Activated T-helper 1 cell treated with Interleukin-2 at 50 U/mL for 16 hours (primary cell): ENCODE results near the gene FMN1.

Experiments
- DNase-seq: peaks from one replicate; pipeline ENCODE4 v3.0.0-alpha.2; 2020; ENCODE audit warnings: low read depth

Gene FMN1

DNA sequence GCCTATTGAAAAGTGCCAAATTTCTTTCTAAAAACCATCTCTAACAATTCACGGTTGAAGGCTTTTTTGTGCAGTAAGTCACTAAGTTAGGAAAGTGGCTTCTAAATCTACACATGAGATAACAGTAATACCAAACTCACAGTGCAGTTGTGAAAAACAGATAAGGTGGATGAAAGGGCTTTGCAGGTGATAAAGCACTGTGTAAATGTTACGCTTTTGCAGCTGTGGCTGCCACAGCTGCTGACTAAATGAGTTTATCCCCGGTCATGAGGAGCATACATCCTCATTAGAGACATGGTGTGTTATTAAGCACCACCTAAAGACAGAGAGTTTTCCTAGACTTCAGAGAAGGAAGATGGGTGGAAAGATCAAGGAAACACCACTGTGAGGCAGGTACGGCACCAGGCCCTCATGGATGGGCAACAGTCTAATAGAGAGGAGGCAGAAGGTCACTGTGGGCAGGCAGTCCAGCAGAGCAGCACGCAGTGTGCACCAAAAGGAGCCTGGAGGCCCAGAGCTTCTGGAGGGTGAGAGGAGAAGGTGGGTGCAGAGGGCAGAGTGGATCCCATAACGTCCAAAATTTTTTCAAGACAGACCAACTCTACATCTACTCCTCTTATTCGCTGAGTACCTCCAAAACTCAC lies 68.5 kb downstream of the FMN1 start:
- DNase-seq: no peak

DNA sequence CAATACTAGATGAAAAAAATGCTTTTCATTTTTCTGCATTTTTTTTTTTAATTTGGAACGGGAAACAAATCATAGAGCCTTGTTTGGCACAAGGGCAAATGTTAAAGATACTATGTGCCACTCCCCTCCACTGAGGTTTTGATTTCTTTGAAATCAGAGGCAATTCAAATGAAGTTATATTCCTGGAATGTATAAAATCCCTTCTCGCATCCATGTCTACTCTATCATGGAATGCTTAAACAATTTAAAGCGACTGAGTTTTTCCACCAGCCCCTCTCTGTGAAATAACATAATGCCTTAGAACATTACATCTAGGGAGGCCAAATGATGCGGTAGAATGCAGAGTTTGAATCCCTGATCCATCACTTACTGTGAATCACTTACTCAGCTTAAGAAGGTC lies 69.7 kb downstream of the FMN1 start:
- no peak for DNase-seq

DNA sequence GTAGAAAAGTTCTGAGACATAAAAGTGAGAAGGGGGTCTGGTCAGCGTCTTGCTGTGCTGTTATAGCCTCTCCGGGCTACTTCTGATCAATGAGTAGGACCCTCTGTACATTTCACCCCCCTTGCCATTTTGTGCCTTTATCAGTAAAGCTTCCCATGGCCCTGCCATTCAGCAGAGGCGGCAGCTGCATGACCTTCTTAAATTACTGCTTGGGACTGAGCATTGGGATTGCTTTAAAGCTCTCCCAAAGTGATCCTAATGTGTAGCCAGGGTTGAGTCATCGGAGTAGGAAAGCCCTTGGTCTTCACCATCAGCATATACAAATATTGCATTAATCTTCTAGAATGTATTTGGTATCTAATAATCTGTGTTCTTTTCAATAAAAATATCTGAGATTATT lies 70.2 kb downstream of the FMN1 start:
- DNase-seq: no peak

DNA sequence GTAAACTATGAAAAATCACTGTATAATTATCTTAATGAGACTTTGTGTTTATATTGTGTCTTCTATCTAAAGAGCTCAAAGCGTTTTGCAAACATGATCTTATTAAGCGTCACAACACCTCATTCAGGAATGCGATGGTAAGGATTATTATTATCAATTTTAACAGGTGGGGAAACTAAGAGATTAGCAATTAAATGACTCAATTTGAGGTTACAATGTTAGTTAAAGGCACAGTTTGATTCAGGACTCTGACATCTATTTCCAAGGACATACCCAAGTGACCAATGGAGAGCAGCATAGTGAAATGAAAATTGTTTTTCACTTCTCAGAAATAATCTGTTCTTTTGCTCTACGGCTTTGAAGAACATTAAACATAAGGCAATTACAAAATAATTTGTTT lies 74.6 kb downstream of the FMN1 start:
- DNase-seq: no peak

DNA sequence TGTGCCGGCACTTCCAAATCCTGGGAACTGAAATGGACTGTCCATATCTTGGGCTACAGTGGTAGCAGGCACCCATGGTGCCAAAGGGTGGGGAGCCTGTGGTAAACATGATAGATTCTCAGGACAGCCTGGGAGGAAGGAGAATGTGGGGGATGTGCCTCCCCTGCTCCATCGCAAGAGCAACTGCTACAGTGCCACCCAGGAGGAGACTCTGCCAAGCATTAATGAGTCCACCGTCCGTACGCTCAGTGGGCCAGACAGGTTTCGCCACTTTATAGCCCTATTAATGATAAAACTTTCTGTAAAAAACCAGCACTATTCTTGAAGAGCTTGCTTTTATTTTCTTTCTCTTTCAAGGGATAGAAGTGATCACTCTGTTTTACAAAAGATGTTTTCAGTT lies 75.2 kb downstream of the FMN1 start:
- DNase-seq: no peak

DNA sequence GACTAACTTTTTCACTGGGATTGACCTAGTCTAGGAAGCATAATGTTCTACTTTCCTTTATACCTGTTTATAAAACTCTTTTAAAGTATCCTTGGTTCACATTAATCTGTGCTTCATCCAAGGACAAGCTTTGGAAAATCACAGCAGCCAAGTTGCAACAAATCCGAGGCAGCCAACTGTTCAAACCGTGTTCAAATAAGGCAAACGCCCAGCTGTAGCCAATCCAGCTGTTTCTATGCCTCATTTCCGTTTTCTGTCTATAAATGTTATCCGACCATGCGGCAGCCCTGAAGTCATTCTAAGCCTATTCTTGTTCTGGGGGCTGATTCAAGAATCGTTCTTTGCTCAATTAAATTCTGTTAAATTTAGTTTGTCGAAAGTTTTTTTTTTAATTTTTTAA lies 78.3 kb downstream of the FMN1 start:
- no peak for DNase-seq

DNA sequence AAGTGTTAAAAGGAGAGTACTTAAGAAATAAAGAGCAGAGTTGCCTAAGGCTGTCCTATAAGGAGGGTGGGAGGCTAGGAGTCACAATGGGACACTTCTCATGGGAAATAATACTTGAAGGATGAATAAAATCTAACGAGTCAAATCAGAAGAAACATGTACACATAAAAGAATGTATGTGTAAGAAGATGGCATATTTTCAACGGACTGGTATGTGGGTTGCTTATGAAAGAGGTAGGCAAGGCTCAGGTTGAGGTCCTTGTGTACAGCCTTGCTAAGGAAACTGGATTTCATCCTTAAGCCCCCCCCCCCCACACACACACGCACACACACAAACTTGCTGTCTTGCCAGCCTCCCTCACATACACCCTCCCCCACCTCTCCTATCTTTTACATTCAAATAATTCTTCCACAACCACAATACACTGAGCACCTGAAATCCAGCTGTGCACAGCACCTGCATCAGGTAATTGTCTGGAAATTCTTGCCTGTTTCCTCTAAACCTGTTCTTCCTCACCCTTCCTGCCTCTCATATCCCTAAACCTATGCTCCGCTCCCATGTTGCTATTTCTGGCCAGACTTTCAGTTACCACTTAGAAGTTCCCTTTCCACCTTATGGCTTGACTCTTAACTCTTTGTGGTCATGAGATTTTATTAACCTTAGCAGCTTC lies 79.2 kb downstream of the FMN1 start:
- no peak for DNase-seq

DNA sequence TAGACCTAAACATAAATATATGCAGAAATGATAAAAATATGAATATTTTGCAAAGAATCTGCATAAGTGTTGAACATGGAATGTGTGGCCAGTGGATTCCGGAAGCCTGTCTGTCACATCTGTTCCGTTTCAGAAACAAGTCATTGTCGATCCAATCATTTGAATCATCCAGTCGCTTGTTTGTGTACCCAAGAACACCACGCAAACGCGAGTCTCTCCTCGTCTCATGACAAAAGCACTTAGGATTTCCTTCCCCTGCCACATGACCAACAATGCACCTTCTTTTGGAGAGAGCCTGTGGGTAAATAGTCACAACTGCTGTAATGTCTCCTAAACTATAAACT lies 80.2 kb downstream of the FMN1 start:
- no peak for DNase-seq

DNA sequence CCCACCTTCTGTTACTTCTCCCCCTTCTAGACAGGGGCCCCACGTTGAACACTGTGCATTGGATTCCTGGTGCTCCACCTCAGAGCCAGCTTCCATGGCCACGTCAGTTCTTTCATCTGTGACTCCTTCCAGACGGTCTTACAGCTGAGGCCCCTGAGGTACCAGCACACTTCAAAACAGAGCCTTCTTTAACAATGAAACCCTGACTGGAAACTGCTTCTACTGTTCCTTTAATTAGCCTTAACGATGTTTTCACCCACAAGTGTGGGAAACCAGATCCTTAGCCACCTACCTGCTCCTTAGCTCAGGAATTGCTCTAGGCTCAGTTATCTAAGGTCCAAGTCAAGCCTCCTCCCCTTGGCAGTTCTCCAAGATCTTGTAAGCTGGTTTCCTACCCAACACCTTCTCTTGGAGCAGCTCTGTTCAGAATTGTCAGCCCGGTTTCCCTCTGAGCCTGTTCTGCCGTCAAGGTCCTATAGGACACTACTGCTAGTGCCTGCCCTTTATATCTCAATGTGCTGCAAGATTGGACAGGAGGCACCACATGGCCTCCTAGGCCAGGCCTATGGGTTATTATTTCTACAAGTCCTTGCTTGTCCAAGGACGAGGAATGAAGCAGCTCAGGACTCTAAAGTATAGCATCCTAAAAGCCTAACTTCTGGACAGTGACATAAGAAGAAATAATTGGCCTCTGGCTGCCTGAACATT lies 80.7 kb downstream of the FMN1 start:
- no peak for DNase-seq

DNA sequence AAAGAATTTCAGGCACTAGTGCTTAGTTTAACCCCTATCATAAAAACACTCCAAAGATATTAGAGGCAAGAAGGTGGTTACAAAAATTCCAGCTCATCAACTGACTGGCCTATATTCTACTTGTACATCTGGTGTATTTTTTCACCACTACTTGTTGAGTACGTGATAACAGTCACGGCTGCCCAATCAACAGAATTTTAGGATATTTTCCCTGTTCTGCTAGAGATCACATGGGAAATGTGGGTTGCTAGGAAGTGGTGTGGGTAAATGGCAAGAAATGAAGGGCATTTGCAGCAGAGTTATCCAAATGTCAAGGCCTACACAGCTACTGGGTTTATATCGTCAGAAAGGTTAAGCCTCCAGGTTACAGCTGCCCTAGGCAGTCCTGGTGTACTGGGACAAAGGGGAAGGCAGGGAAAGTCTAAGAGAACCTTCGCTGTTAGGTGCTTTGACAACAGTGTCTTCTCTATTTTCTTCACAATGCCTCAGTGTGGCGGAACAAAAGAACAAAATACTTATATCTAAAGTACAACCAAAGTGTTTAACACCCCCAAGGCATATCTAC lies 81.9 kb downstream of the FMN1 start:
- DNase-seq: no peak

DNA sequence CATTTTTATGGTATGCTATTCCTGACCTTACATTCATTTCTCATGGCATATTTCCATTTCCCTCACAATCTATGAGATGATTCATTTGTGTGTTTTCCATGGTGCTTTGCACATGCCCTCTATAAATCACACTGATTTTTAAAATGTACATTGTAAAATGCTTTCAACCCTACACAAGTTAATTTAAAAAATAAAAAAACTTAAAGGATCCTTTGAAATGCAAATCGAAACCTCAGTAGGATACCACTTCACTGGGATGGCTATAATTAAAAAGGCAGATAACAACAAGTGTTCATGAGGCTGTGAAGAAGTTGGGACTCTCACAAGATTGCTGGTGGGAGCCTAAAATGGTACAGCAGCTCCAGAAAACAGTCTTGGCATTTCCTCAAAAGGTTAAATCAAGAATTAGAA lies 83.5 kb downstream of the FMN1 start:
- no peak for DNase-seq

DNA sequence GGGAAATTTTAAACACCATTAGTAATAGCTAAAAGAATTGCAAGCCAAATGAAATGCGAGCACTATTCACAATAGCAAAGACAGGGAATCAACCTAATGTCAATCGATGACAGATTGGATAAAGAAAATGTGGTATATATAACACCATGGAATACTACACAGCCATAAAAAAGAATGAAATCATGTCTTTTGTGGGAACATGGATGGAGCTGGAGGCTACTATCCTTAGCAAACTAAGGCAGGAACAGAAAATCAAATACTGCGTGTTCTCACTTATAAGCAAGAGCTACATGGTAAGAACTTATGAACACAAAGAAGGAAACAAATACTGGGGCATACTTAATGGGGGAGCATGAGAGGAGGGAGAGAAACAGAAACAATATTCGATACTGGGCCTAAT lies 85.2 kb downstream of the FMN1 start:
- no peak for DNase-seq

DNA sequence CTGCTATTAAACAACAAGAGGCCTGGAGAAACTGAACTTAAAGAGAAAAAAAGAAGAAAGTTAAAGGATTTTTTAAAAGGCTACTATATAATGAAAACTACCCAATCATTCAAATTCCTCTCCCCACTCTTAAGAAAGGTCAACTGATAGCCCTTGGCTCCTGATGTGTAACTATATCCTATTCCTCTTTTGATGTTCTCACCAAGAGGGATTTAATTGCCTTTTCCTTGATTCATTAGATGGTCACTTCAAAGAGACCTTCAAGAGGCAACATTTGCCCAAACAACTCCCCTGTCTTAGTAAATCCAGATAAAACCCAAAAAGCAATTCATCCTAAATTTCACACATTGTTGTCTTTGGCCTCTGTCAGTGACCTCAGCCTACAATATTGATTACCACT lies 86.0 kb downstream of the FMN1 start:
- no peak for DNase-seq

DNA sequence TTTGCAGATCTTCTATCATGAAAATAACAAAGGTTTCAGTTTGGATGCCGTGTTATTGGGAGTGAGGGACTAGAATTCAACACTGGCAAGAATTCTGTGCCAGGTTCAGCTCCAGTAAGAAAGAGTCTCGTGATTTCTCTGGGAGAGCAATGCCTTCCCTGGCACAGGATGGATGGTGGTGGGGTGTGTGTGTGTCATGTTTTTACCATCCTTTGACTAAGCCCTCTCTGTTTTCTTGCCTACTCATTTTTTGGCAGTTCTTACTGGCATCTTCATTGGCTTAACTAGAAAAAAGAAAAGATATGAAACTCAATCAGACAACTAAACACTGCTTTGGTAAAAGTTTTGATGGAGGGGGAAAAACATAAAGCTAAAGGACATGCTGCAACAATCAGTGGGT lies 86.6 kb downstream of the FMN1 start:
- DNase-seq: no peak

DNA sequence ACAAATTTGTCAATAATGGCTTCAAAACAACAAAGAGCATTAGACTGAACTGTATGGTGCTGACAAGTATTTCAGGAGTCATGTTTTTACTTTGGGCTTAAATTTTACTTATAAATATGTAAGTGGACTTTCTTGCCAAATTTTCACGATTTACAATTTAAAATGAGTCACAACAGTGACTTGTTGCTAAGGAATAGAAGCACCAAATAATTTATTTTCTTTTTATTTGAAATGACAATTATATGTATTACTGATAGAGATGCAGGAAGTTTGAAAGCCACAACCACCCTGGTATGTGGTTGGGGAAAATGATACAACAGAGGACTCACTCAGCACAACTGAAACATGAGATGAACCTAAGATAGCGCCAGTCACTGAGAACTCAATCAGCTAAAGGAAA lies 90.3 kb downstream of the FMN1 start:
- DNase-seq: no peak

DNA sequence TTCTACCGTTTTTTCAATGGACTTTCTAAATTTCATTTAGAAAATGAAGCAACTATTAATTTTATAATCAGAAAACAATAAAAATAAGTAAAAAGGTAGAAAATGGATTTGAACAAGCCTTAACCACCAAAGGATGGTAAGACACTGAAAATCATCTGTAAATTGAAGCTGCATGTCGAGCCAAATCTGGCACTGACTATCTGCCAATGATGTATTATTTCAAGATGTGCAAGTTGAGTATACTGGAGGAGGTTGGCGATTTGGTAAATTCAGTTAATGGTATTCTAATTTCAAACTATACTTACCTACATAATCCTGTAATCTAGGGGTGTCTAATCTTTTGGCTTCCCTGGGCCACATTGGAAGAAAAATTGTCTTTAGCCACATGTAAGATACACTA lies 93.5 kb downstream of the FMN1 start:
- no peak for DNase-seq

DNA sequence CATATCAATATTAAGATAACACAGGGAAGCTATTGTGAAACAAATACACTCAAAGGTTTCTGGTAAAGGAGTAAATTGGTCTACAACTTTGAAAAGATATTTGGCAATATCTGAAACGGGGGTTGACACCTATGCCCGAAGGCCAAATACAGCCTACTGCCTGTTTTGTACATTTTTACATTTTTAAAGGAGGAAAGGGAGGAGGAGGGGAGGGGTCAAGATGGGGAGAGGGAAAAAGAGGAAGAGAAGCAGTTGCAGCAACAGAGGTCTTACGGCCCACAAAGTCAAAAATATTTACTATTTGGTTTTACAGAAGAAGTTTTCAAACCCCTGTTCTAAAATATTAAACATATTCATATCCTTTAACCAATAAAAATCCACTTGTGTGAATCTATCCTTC lies 94.2 kb downstream of the FMN1 start:
- DNase-seq: no peak

DNA sequence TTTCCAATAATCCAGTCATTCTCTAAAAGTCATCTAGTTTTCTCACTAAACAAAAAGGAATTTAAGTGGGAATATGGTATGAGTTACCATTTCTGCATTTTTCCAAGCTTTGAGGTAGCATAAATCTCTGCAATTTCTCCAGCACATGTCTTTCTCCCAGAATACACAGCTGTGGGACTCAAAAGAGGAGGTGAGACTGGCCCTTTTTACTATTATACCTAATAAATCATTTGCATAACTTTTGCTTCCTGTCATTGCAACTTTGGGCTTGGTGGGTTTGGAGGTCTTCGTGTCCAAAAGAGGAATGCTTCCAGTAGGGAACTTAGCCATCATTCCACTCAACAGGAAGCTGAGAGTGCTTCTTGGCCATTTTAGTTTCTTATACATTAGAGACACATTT lies 94.8 kb downstream of the FMN1 start:
- no peak for DNase-seq

DNA sequence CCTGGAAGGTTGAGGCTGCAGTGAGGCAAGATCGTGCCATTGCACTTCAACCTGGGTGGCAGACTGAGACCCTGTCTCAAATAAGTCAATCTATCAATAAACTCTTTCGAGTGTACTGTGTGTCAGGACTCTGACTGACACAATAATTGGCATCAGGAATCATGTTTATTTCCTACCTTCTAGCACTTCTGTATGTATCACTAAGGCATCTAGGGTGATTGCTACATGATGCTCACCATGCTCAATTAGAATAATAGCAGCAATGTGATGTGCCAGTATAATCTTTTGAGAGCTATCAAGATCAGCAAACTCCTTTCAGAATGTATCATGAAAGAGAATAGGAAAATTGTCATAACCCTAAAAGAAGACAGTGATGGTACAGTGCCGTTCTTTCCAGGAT lies 95.3 kb downstream of the FMN1 start:
- DNase-seq: no peak

DNA sequence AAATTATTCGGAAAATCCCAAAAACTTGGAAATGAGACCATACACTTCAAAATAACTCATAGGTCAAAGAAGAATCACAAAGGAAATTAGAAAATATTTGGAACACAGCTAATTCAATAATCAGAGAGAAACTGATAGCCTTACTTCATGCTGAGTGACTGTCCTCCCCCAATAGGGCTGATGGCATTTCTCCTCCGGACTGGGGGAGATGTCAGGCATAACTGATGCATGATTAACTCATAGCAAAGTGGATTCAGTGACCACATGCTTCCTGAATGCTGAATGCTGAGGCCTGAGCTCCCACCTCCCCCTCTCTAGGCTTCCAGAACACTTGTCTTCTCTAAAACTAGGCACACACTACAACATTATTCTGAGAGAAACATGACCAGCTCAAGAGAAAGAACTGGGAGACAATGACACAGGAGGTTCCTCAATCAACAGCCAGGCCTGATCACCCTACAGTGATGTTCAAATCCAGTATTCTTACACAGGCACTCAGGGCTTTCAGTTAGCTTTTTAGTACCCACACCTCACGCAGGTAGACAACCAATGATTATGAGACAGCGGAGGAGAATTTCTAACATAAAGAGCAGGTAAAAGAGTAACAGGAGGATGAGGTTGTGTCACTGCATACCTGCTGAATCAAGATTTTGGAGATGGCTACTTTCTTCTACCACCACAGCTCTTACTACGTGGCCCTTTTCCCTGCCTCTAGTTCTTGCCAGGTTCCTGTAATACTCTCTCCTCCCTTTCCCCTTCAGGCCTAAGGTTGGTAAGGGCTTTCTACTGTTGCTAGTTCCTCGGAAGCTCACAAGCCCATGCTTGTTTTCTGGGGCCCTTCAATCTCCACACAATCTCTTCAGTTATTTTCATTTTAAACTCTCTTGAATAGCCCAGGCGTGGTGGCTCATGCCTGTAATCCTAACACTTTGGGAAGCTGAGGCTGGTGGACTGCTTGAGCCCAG lies 96.1 kb downstream of the FMN1 start:
- no peak for DNase-seq

DNA sequence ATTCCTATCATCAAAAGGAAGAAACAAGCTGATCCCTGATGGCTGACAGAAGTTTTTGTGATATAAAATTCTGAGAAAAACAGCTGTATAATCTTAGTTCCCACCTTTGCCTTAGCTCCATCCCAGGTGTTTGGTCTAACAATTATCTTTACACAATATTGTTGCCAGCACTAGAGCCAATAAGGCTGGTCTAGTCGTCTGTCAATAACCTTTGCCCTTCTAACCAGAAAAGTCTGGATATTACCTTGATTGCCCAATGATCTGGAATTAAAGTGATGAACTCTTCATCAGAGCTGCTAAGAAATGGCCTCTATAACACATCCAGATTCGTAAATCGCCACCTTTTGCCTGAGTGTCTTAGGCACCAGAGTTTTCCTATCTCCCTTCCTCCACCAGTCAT lies 98.4 kb downstream of the FMN1 start:
- DNase-seq: no peak

DNA sequence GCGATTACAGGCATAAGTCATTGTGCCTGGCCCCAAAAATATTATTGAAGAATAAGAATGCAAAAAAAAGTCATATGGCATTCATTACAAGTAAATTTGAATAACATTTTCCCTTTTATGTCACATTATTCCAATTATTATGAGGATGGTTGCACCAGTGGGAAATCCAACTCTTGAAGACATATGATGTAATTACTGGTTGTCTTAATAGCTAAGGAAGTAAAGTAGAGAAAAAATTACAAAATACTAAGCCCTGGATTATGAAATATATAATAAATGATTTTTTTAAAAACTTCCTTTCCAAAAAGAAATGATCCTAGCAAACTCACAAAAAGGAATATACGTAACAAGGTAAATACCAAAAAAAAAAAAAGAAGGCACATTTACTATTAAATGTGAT lies 98.9 kb downstream of the FMN1 start:
- no peak for DNase-seq
